Activated T-helper 2 cell treated with anti-CD3 and anti-CD28 coated beads, Interferon-gamma antibody, Interleukin-2, Interleukin-4, amounts not matched to agents 10 μg/mL and 5 μg/mL and 100 μg/mL, durations not matched to agents 14 hours and 24 hours and 36 hours (primary cell): Measurements from ENCODE around the gene MROH2A. TPM values are rescaled to one million over a fixed set of nuclear protein-coding genes. Genes with fewer than 3 reads are reported as not detected.

ENCODE experiments used
- DNase-seq: peaks from one replicate; pipeline ENCODE4 v3.0.0; 2021; ENCODE audit warnings: low spot score
- H3K27ac Mint-ChIP-seq: one replicate; pipeline ENCODE4 v1.8.0; 2021; ENCODE audit warnings: mixed read lengths
- H3K27me3 Mint-ChIP-seq: one replicate; pipeline ENCODE4 v1.8.0; 2021; ENCODE audit warnings: low read depth, mixed read lengths
- H3K36me3 Mint-ChIP-seq: one replicate; pipeline ENCODE4 v1.8.0; 2021; ENCODE audit warnings: low read depth, mixed read lengths
- H3K4me1 Mint-ChIP-seq: one replicate; pipeline ENCODE4 v1.8.0; 2021; ENCODE audit warnings: low read depth, mixed read lengths
- H3K4me3 Mint-ChIP-seq: one replicate; pipeline ENCODE4 v1.8.0; 2021; ENCODE audit warnings: low read depth, mild to moderate bottlenecking, moderate library complexity, mixed read lengths
- H3K9me3 Mint-ChIP-seq: one replicate; pipeline ENCODE4 v1.8.0; 2021; ENCODE audit warnings: mixed read lengths
- intact Hi-C: fragments of 100-400 bp; cut with micrococcal nuclease; formaldehyde crosslinking; loops from one replicate; pipeline ENCODE4 v1.15.1; 2023
- total RNA-seq: library from RNA; stranded (reverse); gene quantifications from 2 replicates; pipeline ENCODE4 v1.2.3, GENCODE V29; 2022

MROH2A gene
- total RNA-seq, 1 donor from 2014 or later: not detected

GRCh38 chr2:233773854-233774253 lies 4.3 kb upstream of the MROH2A start:
- H3K27ac Mint-ChIP-seq: no peak overlapping the region
- no peaks in the 10 kb centered on the region for H3K36me3 Mint-ChIP-seq
- no peak for DNase-seq
- no peaks in the 10 kb centered on the region for H3K4me1 Mint-ChIP-seq
- H3K27me3 Mint-ChIP-seq: no peaks in the 10 kb centered on the region
- H3K4me3 Mint-ChIP-seq: no peak overlapping the region
- peaks cover 4% of the 10 kb centered on the region for H3K9me3 Mint-ChIP-seq
- intact Hi-C loops: no loop called here

DNA sequence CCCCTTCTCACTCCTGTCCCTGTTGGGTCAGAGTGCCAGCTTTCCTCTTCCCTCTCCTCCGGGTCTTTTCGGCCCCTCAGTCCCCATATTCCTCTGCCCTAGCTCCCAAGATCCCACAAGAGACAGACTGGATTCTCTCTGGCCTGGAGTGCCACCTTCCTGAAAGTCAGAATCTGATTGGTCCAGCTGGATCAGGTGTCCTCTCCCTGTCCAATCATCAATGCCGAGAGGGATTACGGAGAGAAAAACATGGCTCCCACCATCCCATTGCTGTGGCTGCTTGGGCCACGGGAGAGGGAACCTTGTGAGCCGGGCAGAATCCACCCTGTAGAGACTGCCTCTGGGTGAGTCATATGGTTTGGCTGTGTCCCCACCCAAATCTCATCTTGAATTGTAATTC lies 2.7 kb upstream of the MROH2A start:
- no peaks in the 10 kb centered on the region for H3K36me3 Mint-ChIP-seq
- no peak overlapping the region for H3K4me3 Mint-ChIP-seq
- no peaks in the 10 kb centered on the region for H3K4me1 Mint-ChIP-seq
- intact Hi-C loops: no loop called here
- H3K9me3 Mint-ChIP-seq: peaks cover 4% of the 10 kb centered on the region
- H3K27ac Mint-ChIP-seq: no peak overlapping the region
- no peaks in the 10 kb centered on the region for H3K27me3 Mint-ChIP-seq
- DNase-seq: no peak

DNA sequence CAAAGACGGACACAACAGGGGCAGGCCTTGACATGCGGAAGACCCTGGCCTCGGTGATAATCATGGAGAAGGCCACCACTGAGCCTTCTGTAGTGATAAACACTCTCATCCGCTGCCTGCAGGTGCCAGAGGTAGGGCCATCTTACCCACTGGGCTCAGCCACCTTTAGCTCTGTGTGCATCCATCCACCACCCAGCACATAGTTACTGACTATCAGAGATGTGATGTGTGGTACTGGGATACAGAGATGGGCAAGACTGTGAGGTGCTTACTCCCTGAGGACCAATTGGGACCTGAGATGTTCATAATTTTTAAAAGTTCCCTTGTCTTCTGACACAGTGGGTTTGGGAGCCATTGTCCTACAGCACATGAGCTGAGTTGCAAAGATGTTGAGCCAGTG lies 1.6 kb downstream of the MROH2A start:
- no peak overlapping the region for H3K27ac Mint-ChIP-seq
- no peaks in the 10 kb centered on the region for H3K4me1 Mint-ChIP-seq
- DNase-seq: no peak
- peaks cover 4% of the 10 kb centered on the region for H3K27me3 Mint-ChIP-seq
- no peaks in the 10 kb centered on the region for H3K36me3 Mint-ChIP-seq
- intact Hi-C loops: no loop called here
- H3K9me3 Mint-ChIP-seq: peaks cover 4% of the 10 kb centered on the region
- no peak overlapping the region for H3K4me3 Mint-ChIP-seq

DNA sequence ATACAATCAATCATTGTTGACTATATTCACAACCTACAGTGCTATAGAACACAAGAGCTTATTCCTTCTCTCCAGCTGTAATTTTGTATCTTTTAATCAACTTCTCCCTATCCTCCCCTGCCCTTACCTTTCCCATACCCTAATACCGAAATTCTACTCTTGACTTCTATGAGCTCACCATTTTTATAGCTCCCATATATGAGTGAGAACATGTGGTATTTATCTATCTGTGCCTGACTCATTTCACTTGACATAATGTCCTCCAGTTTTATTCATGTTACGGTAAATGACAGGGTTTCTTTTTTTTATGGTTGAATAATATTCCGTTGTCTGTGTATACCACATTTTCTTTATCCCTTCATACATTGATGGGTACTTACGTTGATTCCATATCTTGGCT lies 2.6 kb downstream of the MROH2A start:
- peaks cover 4% of the 10 kb centered on the region for H3K27me3 Mint-ChIP-seq
- H3K9me3 Mint-ChIP-seq: peaks cover 4% of the 10 kb centered on the region

DNA sequence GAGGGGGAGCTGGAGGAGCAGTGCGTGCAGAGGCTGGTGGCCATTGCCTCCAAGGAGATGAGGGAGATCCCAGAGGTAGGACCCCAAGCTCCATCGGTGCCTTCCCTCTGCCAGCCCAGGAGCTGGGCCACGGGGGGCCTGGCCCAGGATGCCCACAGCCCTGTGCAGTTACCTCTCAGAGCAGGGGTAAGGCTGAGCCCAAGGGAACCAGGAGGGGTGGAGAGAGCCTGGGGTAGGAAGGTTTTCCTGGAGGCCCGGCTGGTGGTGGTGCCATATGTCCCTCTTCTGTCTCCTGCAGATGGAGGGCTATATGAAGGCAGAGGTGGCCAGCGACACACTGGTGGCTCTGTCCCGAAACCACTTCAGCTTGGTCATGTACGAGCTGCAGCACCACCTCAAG lies 11.4 kb downstream of the MROH2A start:
- H3K27ac Mint-ChIP-seq: no peak overlapping the region
- H3K36me3 Mint-ChIP-seq: no peaks in the 10 kb centered on the region
- no peaks in the 10 kb centered on the region for H3K4me1 Mint-ChIP-seq
- no peak for DNase-seq
- peaks cover 5% of the 10 kb centered on the region for H3K9me3 Mint-ChIP-seq
- no peaks in the 10 kb centered on the region for H3K27me3 Mint-ChIP-seq
- intact Hi-C loops: no loop called here
- no peak overlapping the region for H3K4me3 Mint-ChIP-seq

More for the DNA sequence above, 2.6 kb downstream of the MROH2A start:
- intact Hi-C loops: no loop called here
- H3K27ac Mint-ChIP-seq: no peak overlapping the region
- no peaks in the 10 kb centered on the region for H3K4me1 Mint-ChIP-seq
- no peak for DNase-seq
- no peak overlapping the region for H3K4me3 Mint-ChIP-seq
- H3K36me3 Mint-ChIP-seq: no peaks in the 10 kb centered on the region

DNA sequence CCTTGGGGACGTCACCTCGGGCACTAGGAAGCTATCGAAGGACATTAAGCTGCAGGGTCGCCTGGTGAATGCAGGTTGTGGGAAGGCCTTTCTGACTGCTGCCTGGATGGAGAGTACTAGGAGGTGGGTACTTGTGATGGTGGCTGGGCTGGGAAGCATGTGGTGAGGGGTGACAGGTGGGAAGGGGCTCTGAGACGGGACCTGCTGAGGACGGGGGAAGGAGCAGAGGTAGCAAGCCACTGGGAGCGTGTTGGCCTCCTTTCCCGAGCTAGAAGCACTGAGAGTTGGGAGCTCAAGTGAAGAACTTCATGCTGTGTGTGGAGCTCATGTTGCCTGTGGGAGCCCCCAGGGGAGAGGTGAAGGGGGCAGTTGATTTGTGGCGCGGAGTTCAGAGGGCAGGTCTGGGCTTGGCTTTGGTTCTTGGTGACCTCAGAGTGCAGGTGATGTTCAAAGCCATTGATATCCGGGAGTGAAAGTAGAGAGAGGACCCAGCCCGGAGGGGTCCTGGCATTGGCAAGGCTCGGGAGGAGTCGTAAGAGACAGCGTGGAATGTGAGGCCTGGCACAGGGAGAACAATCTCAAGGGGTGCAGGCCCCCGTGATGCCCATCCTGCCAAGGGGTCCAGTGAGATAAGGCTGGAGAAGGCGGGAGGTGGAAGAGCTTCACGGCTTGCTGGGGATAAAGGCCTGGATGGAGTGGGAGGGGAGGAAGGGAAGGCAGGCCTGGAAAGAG lies 13.2 kb downstream of the MROH2A start:
- Mint-ChIP-seq H3K27me3 (no peaks in the 10 kb centered on the region), H3K9me3 (peaks cover under 1% of the 10 kb centered on the region)
- intact Hi-C loops: no loop called here

DNA sequence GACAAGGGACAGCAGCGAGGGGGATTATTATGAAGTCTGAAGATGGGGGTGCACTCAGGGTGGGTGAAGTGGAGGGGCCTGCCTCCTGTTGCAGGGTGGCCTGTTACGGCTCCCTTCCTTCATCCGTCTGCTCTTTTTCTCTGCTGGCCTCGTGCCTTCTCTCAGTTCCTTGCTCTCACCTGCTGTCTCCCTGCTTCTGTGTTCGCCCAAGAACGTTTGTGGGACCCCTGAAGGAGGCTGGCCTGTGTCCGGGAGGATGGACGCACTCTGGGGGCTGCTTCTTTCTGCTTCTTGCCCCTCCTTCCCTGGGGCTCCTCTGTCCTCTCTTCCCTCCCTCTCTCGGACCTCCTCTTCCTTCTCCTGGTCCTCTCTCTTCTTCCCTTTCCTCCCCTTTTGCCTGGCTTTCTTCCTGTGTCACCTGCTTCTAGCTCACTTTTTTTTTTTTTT lies 13.8 kb downstream of the MROH2A start:
- Mint-ChIP-seq H3K36me3 (no peaks in the 10 kb centered on the region), H3K27me3 (no peaks in the 10 kb centered on the region), H3K9me3 (no peaks in the 10 kb centered on the region), H3K4me3 (no peak overlapping the region), H3K27ac (no peak overlapping the region), H3K4me1 (no peaks in the 10 kb centered on the region)
- DNase-seq: no peak
- intact Hi-C loops: no loop called here

More for the DNA sequence above, 13.2 kb downstream of the MROH2A start:
- Mint-ChIP-seq H3K4me3 (no peak overlapping the region), H3K36me3 (no peaks in the 10 kb centered on the region), H3K27ac (no peak overlapping the region), H3K4me1 (no peaks in the 10 kb centered on the region)
- no peak for DNase-seq

DNA sequence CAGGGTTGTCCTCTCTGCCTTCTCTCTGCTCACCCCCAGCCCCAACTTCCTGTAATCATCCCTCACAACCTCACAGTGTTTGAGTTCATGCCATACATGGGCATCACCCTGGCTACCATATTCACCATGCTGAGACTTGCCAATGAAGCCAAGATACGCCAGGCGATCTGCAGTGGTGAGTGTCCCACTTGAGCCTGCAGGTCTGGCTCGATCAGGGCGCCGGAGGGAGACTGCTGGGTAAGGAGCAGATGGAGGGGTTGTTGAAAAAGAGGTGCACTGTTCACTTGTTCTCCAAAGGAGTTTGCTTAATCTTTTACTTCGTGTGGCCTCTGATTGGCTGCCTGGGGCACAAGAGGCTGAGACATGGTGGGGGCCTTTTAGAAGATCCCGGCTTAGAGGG lies 14.6 kb downstream of the MROH2A start:
- H3K9me3 Mint-ChIP-seq: no peaks in the 10 kb centered on the region
- H3K4me1 Mint-ChIP-seq: no peaks in the 10 kb centered on the region
- H3K4me3 Mint-ChIP-seq: no peak overlapping the region
- H3K27ac Mint-ChIP-seq: no peak overlapping the region
- intact Hi-C loops: no loop called here
- no peaks in the 10 kb centered on the region for H3K27me3 Mint-ChIP-seq
- no peaks in the 10 kb centered on the region for H3K36me3 Mint-ChIP-seq
- DNase-seq: no peak

DNA sequence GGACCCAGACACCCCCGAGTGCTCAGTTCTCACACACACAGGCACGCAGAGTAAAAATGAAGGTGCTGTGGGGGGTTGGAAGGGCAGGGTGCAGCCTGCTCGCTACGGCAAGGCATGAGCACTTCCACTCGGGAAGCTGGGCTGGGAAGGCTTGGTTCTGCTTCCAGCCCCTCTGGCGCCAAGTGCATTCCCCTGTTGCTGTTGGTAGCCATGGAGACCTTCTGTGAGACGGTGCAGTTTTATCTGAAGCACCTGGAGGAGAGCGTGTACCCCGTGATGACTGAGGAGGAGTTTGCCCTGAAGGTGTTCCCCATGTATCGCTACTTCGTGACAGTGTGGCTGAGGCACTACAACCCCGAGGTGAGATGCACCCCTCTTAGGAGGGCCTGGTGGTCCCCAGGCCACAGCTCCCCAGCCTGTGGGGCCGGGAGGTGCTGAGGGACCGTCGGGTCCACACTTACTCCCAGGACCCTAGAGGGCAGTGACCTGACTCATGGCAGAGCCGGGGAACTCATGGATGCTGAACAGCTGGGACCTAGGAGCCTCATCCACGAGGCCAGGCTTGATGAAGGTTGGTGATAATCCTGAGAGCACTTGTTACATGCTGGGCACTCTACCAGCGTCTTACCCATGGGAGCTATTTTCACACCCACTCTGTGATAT lies 15.5 kb downstream of the MROH2A start:
- Mint-ChIP-seq H3K9me3 (no peaks in the 10 kb centered on the region), H3K27me3 (no peaks in the 10 kb centered on the region), H3K4me1 (no peaks in the 10 kb centered on the region), H3K36me3 (no peaks in the 10 kb centered on the region), H3K4me3 (no peak overlapping the region), H3K27ac (no peak overlapping the region)
- intact Hi-C loops: no loop called here
- no peak for DNase-seq

GRCh38 chr2:233794128-233794658 lies 16.1 kb downstream of the MROH2A start:
- H3K27ac Mint-ChIP-seq: no peak overlapping the region
- no peaks in the 10 kb centered on the region for H3K36me3 Mint-ChIP-seq
- no peaks in the 10 kb centered on the region for H3K4me1 Mint-ChIP-seq
- no peaks in the 10 kb centered on the region for H3K27me3 Mint-ChIP-seq
- H3K4me3 Mint-ChIP-seq: no peak overlapping the region
- DNase-seq: no peak
- H3K9me3 Mint-ChIP-seq: no peaks in the 10 kb centered on the region
- intact Hi-C loops: no loop called here

DNA sequence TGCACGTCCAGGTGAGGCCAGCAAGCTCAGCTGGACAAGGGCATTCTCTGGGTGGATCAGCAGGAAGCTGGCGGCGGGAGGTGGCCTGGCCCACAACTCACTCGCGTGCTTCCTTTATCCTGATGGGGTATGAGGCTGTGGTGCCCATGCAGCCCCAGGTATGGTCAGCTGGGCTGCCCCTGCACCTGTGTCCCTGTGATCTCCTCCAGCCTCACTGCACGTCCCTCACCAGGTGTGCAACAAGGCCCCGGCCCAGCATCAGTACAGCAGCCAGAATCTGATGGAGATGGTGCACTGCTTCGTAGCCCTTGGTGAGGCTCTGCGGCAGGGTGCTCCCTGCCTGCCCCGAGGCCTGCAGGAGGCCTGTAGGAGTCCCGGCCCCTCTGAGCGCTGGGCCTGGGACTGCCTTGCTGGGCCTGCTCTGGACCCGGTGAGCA lies 17.6 kb downstream of the MROH2A start:
- no peak for DNase-seq
- Mint-ChIP-seq H3K36me3 (no peaks in the 10 kb centered on the region), H3K27ac (no peak overlapping the region), H3K9me3 (no peaks in the 10 kb centered on the region), H3K4me3 (no peak overlapping the region), H3K4me1 (no peaks in the 10 kb centered on the region), H3K27me3 (no peaks in the 10 kb centered on the region)
- intact Hi-C loops: no loop called here

GRCh38 chr2:233796254-233796653 lies 18.1 kb downstream of the MROH2A start:
- intact Hi-C loops: no loop called here
- Mint-ChIP-seq H3K4me1 (no peaks in the 10 kb centered on the region), H3K4me3 (no peak overlapping the region), H3K9me3 (no peaks in the 10 kb centered on the region), H3K27ac (no peak overlapping the region), H3K27me3 (no peaks in the 10 kb centered on the region), H3K36me3 (no peaks in the 10 kb centered on the region)
- no peak for DNase-seq

- no peaks in the 10 kb centered on the region for H3K36me3 Mint-ChIP-seq
- no peaks in the 10 kb centered on the region for H3K4me1 Mint-ChIP-seq
- no peaks in the 10 kb centered on the region for H3K9me3 Mint-ChIP-seq
- H3K4me3 Mint-ChIP-seq: no peak overlapping the region
- H3K27ac Mint-ChIP-seq: no peak overlapping the region
- DNase-seq: no peak
- H3K27me3 Mint-ChIP-seq: no peaks in the 10 kb centered on the region
- intact Hi-C loops: no loop called here
Measured at GRCh38 chr2:233798335-233799086, 20.4 kb downstream of the MROH2A start.
